Liver (tissue), 9 donors: ENCODE results near the gene PAX4. TPM values are rescaled to one million over a fixed set of nuclear protein-coding genes. Genes with fewer than 3 reads are reported as not detected.
A peak's percentile ranks its signal among the peaks of the same experiment; 100 is the strongest.

ENCODE experiments used
- DNase-seq: peaks from one replicate; pipeline ENCODE4 v3.0.0-alpha.2; 2017; ENCODE audit warnings: low spot score
- H3K27ac ChIP-seq, 2 donors: one replicate each; pipeline ENCODE4 v1.7.0; 2013; ENCODE audit warnings: inconsistent platforms in 2 of 2, low read length in 2 of 2, control low read depth in 1 of 2, low read depth in 1 of 2, mild to moderate bottlenecking in 1 of 2
- H3K27me3 ChIP-seq, 4 donors: one replicate each; pipeline versions ENCODE4 v1.6.1 to v1.7.0; 2013; ENCODE audit warnings: low read length in 3 of 4, inconsistent platforms in 1 of 4, mild to moderate bottlenecking in 1 of 4, moderate library complexity in 1 of 4; ENCODE audit not compliant: control insufficient read depth in 4 of 4, insufficient read depth in 4 of 4
- H3K36me3 ChIP-seq, 4 donors: one replicate each; pipeline versions ENCODE4 v1.6.1 to v1.7.0; 2013; ENCODE audit warnings: low read length in 3 of 4, mild to moderate bottlenecking in 3 of 4, low read depth in 1 of 4, moderate library complexity in 1 of 4; ENCODE audit not compliant: control insufficient read depth in 4 of 4, insufficient read depth in 3 of 4
- H3K4me1 ChIP-seq, 4 donors: one replicate each; pipeline versions ENCODE4 v1.6.1 to v1.7.0; 2013; ENCODE audit warnings: low read length in 3 of 4, mild to moderate bottlenecking in 3 of 4, moderate library complexity in 1 of 4; ENCODE audit not compliant: control insufficient read depth in 4 of 4, insufficient read depth in 4 of 4
- H3K4me3 ChIP-seq, 3 donors: one replicate each; pipeline versions ENCODE4 v1.6.1 to v1.7.0; 2013; ENCODE audit warnings: low read length in 3 of 3, control low read depth in 1 of 3, low read depth in 1 of 3, mild to moderate bottlenecking in 1 of 3
- H3K9ac ChIP-seq, 2 donors: one replicate each; pipeline ENCODE4 v1.7.0; 2013; ENCODE audit warnings: low read length in 2 of 2, mild to moderate bottlenecking in 2 of 2, moderate library complexity in 2 of 2, control low read depth in 1 of 2, low read depth in 1 of 2
- H3K9me3 ChIP-seq, 4 donors: one replicate each; pipeline versions ENCODE4 v1.6.1 to v1.7.0; 2013; ENCODE audit warnings: low read length in 3 of 4; ENCODE audit not compliant: control insufficient read depth in 4 of 4
- EGR1 ChIP-seq, 2 donors: IDR thresholded peaks; 2 replicates each; pipeline ENCODE4 v1.6.1; 2016 to 2018; ENCODE audit warnings: antibody characterized with exemption in 2 of 2, low read depth in 2 of 2
- FOXA1 ChIP-seq: IDR thresholded peaks from 2 replicates; pipeline ENCODE4 v1.6.1; 2016; ENCODE audit warnings: antibody characterized with exemption
- FOXA2 ChIP-seq: IDR thresholded peaks from 2 replicates; pipeline ENCODE4 v1.6.1; 2016; ENCODE audit warnings: antibody characterized with exemption
- GABPA ChIP-seq, 2 donors: IDR thresholded peaks in 1 of 2; conservative IDR thresholded peaks in 1 of 2; 2 replicates each; pipeline ENCODE4 v1.6.1; 2016; ENCODE audit warnings: antibody characterized with exemption in 2 of 2, mild to moderate bottlenecking in 1 of 2, moderate library complexity in 1 of 2
- HNF4A ChIP-seq, 2 donors: conservative IDR thresholded peaks; 2 replicates each; pipeline ENCODE4 v1.6.1; 2016; ENCODE audit warnings: antibody characterized with exemption in 2 of 2, mild to moderate bottlenecking in 2 of 2
- HNF4G ChIP-seq: IDR thresholded peaks from 2 replicates; pipeline ENCODE4 v1.6.1; 2016; ENCODE audit warnings: antibody characterized with exemption
- JUND ChIP-seq, 2 donors: IDR thresholded peaks; 2 replicates each; pipeline ENCODE4 v1.6.1; 2016; ENCODE audit warnings: antibody characterized with exemption in 2 of 2
- NR2F2 ChIP-seq: IDR thresholded peaks from 2 replicates; pipeline ENCODE4 v1.6.1; 2016; ENCODE audit warnings: antibody characterized with exemption
- RAD21 ChIP-seq, 2 donors: IDR thresholded peaks; 2 replicates each; pipeline ENCODE4 v1.6.1; 2016; ENCODE audit warnings: antibody characterized with exemption in 2 of 2, mild to moderate bottlenecking in 2 of 2
- RXRA ChIP-seq, 2 donors: IDR thresholded peaks; 2 replicates each; pipeline ENCODE4 v1.6.1; 2017 to 2018; ENCODE audit warnings: antibody characterized with exemption in 2 of 2, mild to moderate bottlenecking in 1 of 2
- SP1 ChIP-seq: IDR thresholded peaks from 2 replicates; pipeline ENCODE4 v1.6.1; 2018; ENCODE audit warnings: antibody characterized with exemption, mild to moderate bottlenecking
- TAF1 ChIP-seq: conservative IDR thresholded peaks from 2 replicates; pipeline ENCODE4 v1.6.1; 2016; ENCODE audit warnings: antibody characterized with exemption, mild to moderate bottlenecking
- YY1 ChIP-seq: IDR thresholded peaks from 2 replicates; pipeline ENCODE4 v1.6.1; 2016; ENCODE audit warnings: antibody characterized with exemption, mild to moderate bottlenecking
- WGBS: extraction: QIAGEN DNeasy Blood & Tissue Kit; methylation state at CpG from one replicate; pipeline ENCODE4 v1.1.7; 2013; 5-methylcytosine and 5-hydroxymethylcytosine counted together
- polyA plus RNA-seq, 2 donors: library from polyadenylated mRNA; stranded (reverse) in 1 of 2; unstranded in 1 of 2; fragments of 200-250 nt in 1 of 2; fragments of >200 nt in 1 of 2; fragmentation: Nextera tagmentation in 1 of 2; extraction: Ambion mirVana in 1 of 2; gene quantifications; one replicate each; pipeline versions ENCODE4 v1.2.1 to v1.2.3, GENCODE V29; 2013 to 2015
- total RNA-seq, 2 donors: library from RNA; depleted of rRNA; stranded (reverse); fragments of >200 nt; gene quantifications; one replicate each; pipeline ENCODE4 v1.2.3, GENCODE V29; 2014
- TF ChIP-seq, protein P1 (sequence below): fragments of 150-350 bp; IDR thresholded peaks from 2 replicates; pipeline ENCODE4 v1.5.1; 2017; ENCODE audit warnings: improper control_type of control experiment, low read depth, low read length; ENCODE audit not compliant: missing input control
- TF ChIP-seq, protein P2 (sequence below): IDR thresholded peaks from 2 replicates; pipeline ENCODE4 v1.6.1; 2016; ENCODE audit warnings: antibody characterized with exemption
- TF ChIP-seq, protein P3 (sequence below): IDR thresholded peaks from 2 replicates; pipeline ENCODE4 v1.6.1; 2016; ENCODE audit warnings: antibody characterized with exemption
- TF ChIP-seq, protein P4 (sequence below): IDR thresholded peaks from 2 replicates; pipeline ENCODE4 v1.6.1; 2016; ENCODE audit warnings: antibody characterized with exemption, mild to moderate bottlenecking
- TF ChIP-seq, protein P5 (sequence below): IDR thresholded peaks from 2 replicates; pipeline ENCODE4 v1.6.1; 2016; ENCODE audit warnings: antibody characterized with exemption
- donor health status: healthy.
- donor health status: healthy.
- donor health status: healthy.
- donor health status: healthy.
- donor health status: healthy.

Gene PAX4
- total and polyA plus RNA-seq, 4 donors = not detected

DNA sequence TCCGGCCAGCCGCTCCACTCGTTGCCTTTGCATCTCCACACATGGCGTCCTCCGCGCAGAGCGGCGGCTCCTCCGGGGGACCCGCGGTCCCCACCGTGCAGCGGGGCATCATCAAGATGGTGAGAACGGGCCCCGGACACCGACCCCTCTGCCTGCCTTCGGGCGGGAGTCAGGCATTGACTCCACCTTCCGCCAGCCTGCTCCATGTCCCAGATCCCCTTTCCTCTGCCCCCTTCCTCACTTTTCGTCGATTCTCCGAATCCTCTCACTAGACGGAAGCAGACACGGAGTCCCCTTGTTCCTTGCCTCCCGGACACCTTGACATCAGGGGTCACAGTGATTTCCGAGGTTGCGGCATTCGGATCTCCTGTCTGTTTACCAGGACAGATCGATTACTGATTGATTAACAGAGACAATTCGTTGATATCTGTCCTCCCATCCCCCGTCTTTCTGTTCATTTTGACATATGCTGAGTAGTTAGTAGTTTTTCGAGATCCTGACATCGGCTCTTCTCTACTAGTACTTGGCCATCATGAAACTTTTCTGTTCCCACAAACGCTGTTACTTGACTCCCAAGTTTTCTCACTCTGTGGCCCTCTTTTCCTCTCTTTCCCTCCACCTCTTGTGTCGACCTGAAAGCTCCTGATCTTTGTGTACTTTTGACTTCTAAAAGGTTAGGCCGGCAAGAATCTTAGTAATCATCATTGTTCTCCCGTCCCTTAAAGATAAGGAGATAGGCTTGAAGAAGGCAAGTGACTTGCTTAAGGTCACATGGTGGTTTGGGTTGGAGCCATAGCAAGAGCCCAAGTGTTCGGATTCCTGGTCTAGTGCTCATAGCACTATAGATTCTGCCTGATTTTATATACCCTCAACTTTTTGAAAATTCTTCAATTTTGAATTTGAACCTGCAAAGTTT is 34.6 kb upstream of the PAX4 start (continued):
- TF ChIP-seq, protein P1, sequence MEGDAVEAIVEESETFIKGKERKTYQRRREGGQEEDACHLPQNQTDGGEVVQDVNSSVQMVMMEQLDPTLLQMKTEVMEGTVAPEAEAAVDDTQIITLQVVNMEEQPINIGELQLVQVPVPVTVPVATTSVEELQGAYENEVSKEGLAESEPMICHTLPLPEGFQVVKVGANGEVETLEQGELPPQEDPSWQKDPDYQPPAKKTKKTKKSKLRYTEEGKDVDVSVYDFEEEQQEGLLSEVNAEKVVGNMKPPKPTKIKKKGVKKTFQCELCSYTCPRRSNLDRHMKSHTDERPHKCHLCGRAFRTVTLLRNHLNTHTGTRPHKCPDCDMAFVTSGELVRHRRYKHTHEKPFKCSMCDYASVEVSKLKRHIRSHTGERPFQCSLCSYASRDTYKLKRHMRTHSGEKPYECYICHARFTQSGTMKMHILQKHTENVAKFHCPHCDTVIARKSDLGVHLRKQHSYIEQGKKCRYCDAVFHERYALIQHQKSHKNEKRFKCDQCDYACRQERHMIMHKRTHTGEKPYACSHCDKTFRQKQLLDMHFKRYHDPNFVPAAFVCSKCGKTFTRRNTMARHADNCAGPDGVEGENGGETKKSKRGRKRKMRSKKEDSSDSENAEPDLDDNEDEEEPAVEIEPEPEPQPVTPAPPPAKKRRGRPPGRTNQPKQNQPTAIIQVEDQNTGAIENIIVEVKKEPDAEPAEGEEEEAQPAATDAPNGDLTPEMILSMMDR = no peak
- TF ChIP-seq NR2F2 (no peak), SP1 (no peak), FOXA2 (no peak), EGR1 (IDR thresholded peaks at IDR 0.05; ENCODE audit: low read depth in 2 of 2) (no peak)
- TF ChIP-seq, protein P2, sequence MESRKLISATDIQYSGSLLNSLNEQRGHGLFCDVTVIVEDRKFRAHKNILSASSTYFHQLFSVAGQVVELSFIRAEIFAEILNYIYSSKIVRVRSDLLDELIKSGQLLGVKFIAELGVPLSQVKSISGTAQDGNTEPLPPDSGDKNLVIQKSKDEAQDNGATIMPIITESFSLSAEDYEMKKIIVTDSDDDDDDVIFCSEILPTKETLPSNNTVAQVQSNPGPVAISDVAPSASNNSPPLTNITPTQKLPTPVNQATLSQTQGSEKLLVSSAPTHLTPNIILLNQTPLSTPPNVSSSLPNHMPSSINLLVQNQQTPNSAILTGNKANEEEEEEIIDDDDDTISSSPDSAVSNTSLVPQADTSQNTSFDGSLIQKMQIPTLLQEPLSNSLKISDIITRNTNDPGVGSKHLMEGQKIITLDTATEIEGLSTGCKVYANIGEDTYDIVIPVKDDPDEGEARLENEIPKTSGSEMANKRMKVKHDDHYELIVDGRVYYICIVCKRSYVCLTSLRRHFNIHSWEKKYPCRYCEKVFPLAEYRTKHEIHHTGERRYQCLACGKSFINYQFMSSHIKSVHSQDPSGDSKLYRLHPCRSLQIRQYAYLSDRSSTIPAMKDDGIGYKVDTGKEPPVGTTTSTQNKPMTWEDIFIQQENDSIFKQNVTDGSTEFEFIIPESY = no peak

DNA sequence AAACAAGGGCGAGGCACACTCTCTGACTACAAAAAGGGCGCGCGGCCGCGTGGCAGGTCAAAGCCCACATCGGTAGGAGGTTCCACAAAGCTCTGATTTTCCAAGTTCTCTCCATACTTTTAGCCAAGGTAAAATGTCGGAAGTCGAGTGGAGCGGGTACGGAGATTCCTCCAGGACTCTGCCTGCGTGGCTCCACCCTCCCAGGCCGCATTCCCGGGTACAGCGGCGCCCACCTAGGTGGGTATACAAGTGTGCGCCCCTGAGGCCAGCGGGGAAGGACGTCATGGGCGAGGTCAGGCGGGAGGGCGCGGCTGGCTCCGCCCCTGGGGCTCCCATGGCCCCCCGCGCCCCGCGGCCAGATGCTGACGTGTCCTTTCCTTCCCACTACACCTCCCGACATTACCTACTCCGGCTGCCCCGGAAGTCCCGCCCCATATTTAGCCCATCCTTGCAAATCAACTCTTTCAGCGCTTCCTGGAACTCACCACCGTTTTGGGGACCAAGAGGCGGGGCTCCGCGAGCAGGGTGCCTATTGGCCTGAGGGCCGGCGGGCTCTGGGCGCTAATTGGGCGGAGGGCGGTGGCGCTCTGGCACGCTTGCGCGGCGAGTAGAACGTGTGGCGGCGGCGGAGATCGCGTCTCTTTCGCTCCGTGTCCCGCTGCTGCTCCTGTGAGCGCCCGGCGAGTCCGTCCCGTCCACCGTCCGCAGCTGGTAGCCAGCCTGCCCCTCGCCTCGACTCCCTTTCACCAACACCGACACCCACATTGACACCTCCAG is 33.8 kb upstream of the PAX4 start, which contains the start of gene SND1:
TSS of gene SND1 (plus strand) at position 639 of the 777 bp plus-strand sequence. CDS start 180 bp downstream, outside the sequence.
- TF ChIP-seq, protein P1 = no peak
- TF ChIP-seq, protein P3, sequence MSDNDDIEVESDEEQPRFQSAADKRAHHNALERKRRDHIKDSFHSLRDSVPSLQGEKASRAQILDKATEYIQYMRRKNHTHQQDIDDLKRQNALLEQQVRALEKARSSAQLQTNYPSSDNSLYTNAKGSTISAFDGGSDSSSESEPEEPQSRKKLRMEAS = peak; percentile 37
- TF ChIP-seq GABPA (IDR thresholded peaks at IDR 0.05 in 1 of 2, conservative IDR thresholded peaks at IDR 0.05 in 1 of 2) (peak; percentile 78 to 94), TAF1 (peak; percentile 78), RAD21 (IDR thresholded peaks at IDR 0.05) (peak; percentile 35), FOXA2 (peak; percentile 36), EGR1 (IDR thresholded peaks at IDR 0.05; ENCODE audit: low read depth in 2 of 2) (no peak), JUND (IDR thresholded peaks at IDR 0.05) (peak; percentile 69 to 81), NR2F2 (peak; percentile 74), FOXA1 (peak; percentile 52), HNF4A (conservative IDR thresholded peaks at IDR 0.05) (peak; percentile 64 to 75), HNF4G (no peak), SP1 (peak; percentile 89), RXRA (IDR thresholded peaks at IDR 0.05) (peak; percentile 53 to 61), YY1 (peak; percentile 85)
- TF ChIP-seq, protein P4, sequence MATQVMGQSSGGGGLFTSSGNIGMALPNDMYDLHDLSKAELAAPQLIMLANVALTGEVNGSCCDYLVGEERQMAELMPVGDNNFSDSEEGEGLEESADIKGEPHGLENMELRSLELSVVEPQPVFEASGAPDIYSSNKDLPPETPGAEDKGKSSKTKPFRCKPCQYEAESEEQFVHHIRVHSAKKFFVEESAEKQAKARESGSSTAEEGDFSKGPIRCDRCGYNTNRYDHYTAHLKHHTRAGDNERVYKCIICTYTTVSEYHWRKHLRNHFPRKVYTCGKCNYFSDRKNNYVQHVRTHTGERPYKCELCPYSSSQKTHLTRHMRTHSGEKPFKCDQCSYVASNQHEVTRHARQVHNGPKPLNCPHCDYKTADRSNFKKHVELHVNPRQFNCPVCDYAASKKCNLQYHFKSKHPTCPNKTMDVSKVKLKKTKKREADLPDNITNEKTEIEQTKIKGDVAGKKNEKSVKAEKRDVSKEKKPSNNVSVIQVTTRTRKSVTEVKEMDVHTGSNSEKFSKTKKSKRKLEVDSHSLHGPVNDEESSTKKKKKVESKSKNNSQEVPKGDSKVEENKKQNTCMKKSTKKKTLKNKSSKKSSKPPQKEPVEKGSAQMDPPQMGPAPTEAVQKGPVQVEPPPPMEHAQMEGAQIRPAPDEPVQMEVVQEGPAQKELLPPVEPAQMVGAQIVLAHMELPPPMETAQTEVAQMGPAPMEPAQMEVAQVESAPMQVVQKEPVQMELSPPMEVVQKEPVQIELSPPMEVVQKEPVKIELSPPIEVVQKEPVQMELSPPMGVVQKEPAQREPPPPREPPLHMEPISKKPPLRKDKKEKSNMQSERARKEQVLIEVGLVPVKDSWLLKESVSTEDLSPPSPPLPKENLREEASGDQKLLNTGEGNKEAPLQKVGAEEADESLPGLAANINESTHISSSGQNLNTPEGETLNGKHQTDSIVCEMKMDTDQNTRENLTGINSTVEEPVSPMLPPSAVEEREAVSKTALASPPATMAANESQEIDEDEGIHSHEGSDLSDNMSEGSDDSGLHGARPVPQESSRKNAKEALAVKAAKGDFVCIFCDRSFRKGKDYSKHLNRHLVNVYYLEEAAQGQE = peak; percentile 78
- TF ChIP-seq, protein P5, sequence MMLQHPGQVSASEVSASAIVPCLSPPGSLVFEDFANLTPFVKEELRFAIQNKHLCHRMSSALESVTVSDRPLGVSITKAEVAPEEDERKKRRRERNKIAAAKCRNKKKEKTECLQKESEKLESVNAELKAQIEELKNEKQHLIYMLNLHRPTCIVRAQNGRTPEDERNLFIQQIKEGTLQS = peak; percentile 53
- TF ChIP-seq, protein P2 = no peak
- Histone ChIP-seq H3K9ac (peak within 1 kb of the TSS; percentile 80 to 90), H3K4me3 (peak within 1 kb of the TSS; percentile 77 to 91 (median 90)), H3K27me3 (no peaks in the 10 kb centered on the region), H3K4me1 (peaks cover 6 to 39% (median 23%) of the 10 kb centered on the region in 4 donors), H3K27ac (peak within 1 kb of the TSS; percentile 92 to 96), H3K9me3 (no peaks in the 10 kb centered on the region), H3K36me3 (peaks cover 0 to 2% (median 0%) of the 10 kb centered on the region in 4 donors)
- DNase-seq = peak; percentile 97
- WGBS = under 1% methylated on average over 67 of the region's 67 CpGs
